ENCODE results near the gene GBX1.

GRCh38 chr7:151138153-151138851 lies 29.2 kb downstream of the GBX1 start:
- TF ChIP-seq POLR2A (IDR thresholded peaks at IDR 0.05; ENCODE audit: low read depth, low read length) (no peak), POLR2AphosphoS5 (IDR thresholded peaks at IDR 0.05; ENCODE audit: low read depth, low read length) (no peak), TAF1 (IDR thresholded peaks at IDR 0.05; ENCODE audit: low read depth, low read length) (no peak), SPI1 (IDR thresholded peaks at IDR 0.05; ENCODE audit: low read depth, low read length) (no peak), PAX5 (IDR thresholded peaks at IDR 0.05; ENCODE audit: insufficient read depth, low read length, severe bottlenecking) (no peak)

Data from GM12891 (cell line).